ENCODE results near the gene RASA4. TPM values are rescaled to one million over a fixed set of nuclear protein-coding genes. Genes with fewer than 3 reads are reported as not detected.

RASA4 gene
- total RNA-seq, result 2.1 and 3.4 TPM in 2 replicates

DNA sequence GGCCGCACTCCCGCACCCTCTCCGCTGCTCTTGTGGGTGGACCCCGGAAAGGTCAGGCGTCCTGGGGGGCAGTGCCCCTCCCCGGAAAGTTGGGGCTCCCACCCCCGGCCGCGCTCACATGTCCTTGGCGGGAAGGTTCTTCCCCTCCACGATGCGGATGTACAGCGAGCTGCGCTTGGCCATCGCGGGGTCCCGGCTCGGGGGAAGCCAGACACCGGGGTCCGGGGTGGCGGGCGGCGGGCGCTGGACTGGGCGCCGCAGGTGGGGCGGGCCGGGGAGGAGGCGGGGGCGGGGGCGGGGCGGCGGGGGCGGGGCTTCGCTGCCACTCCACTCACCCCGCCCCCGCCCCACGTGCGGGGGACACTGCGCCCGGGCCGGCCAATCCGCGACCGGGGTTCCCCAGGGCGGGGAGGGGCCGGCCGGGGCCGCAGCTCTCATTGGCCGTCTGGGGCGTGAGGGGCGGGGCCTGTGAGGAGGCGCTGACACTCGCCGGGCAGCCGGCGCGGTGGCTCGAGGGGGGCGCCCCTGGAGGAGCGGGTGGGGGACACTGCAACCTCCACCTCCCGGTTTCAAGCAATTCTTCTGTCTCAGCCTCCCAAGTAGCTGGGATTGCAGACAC, at the start of gene RASA4:
TSS of gene RASA4 (minus strand) at position 250 of the 619 bp plus-strand sequence. CDS start at position 183, 67 bp downstream.

DNA sequence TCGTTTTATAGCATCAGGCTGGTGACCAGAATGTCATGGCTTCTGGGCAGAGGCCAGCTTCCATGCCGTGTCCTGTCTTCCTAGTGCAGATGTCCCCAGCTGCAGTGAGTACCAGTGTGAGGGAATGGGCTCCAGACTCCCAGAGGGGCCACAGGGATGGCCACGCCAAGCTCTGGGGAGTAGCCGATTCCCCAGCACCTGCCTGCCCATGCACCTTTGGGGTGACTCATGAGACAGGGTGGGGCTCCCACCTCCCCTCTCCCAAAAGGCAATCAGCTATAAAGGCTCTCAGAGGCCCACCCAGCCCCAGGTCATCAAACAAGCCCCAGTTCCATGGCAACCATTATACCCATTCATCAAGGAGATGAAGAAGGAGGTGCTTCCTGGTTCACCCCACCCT, 33.4 kb upstream of the RASA4 start, which contains the start of gene SPDYE2B:
TSS of gene SPDYE2B (plus strand) at position 396 of the 400 bp plus-strand sequence. CDS start 2,030 bp downstream, outside the sequence.

GRCh38 chr7:102642691-102643090, 26.1 kb upstream of the RASA4 start, which contains the start of gene UPK3BL1:
UPK3BL1 (minus strand) TSS chr7:102642791; CDS start chr7:102642741, 50 bp downstream.

DNA sequence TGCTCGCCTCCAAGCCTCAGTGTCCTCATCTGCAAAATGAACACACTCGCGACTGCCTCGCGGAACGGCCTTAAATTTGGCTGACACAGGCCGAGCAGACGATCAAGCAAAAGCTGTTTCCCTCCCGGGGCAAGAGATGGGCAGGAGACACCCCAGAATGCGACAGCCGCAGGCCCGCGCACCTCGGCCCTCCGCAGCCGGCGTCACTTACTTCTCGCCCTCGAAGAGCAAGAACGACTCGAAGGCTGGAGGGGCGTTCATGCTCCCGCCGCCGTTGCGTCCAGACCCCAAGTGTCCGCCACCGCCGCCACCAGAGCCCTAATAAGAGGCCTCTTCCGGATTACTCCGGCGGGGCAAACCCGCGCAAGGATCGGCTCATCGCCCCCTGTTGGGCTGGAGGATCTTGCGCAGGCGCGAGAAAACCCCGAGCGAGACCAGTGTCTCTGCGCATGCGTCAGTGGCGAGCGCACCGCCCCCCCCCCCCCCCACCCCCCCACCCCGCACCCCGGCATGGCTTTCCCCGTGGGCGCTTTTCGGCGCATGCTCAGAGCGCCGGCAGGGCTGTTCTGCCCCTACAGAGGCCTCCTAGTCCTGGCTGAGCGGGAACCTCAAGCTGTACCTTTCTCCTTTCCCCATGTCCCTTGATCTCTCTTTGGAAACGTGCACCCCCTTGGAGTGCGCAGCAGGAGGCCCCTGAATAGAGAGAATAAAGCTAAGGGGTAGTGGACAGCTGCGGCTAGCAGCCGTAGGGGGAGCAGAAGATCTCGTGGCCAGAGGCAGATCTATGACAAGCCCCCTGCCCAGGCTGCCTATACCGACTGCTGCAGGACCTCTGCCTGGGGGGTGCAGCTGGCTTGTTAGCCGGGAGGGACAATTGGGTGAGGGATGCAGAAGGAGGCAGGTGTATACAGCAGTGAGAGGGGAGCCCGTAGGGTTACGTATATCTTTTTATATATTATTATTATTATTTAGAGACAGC, 44.0 kb downstream of the RASA4 start, which contains the start of gene POLR2J3:
TSS of gene POLR2J3 (minus strand) at position 323 of the 979 bp plus-strand sequence. CDS start at position 261, 62 bp downstream.

DNA sequence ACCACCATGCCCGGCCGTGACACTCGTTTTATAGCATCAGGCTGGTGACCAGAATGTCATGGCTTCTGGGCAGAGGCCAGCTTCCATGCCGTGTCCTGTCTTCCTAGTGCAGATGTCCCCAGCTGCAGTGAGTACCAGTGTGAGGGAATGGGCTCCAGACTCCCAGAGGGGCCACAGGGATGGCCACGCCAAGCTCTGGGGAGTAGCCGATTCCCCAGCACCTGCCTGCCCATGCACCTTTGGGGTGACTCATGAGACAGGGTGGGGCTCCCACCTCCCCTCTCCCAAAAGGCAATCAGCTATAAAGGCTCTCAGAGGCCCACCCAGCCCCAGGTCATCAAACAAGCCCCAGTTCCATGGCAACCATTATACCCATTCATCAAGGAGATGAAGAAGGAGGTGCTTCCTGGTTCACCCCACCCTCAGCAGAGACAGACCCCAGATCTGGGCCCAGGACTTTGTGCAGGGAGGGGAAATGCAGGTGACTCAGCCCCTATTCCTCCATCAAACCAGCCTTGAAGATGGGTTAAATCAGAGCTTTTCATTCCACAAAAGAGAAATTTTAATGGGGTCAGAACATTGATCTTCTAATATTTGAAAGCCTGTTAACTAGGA, 65.6 kb downstream of the RASA4 start, which contains the start of gene SPDYE2:
TSS of gene SPDYE2 (plus strand) at position 419 of the 615 bp plus-strand sequence. CDS start 2,030 bp downstream, outside the sequence.

GRCh38 chr7:102543596-102543995, 73.0 kb downstream of the RASA4 start, which contains the start of gene UPK3BL2:
UPK3BL2 (minus strand) TSS chr7:102543696; CDS start chr7:102543636, 60 bp downstream.

Other genes starting within 250 kb of the RASA4 start
- gene PRKRIP1, start 220.4 kb downstream of the RASA4 start, total RNA-seq, result 19.0 and 20.2 TPM in 2 replicates
- gene ORAI2, start 183.2 kb downstream of the RASA4 start, total RNA-seq, result 71.9 and 106 TPM in 2 replicates
- 12.3 and 15.7 TPM in 2 replicates for gene ALKBH4, start 151.9 kb downstream of the RASA4 start, total RNA-seq
- gene LRWD1, start 151.8 kb downstream of the RASA4 start, total RNA-seq, result 21.1 and 26.9 TPM in 2 replicates
- 16.0 and 16.1 TPM in 2 replicates for gene POLR2J, start 137.8 kb downstream of the RASA4 start, total RNA-seq
- gene RASA4B, start 99.0 kb downstream of the RASA4 start, total RNA-seq, result 0.59 and 2.5 TPM in 2 replicates
- 0.89 and 1.9 TPM in 2 replicates for gene UPK3BL2, start 73.1 kb downstream of the RASA4 start, total RNA-seq
- gene SPDYE2, start 65.5 kb downstream of the RASA4 start, total RNA-seq, result not detected in 2 replicates
- gene POLR2J3, start 44.2 kb downstream of the RASA4 start, total RNA-seq, result 18.4 and 21.8 TPM in 2 replicates
- gene UPK3BL1, start 26.0 kb upstream of the RASA4 start, total RNA-seq, result 1.8 and 11.1 TPM in 2 replicates
- not detected in 2 replicates for gene SPDYE2B, start 33.6 kb upstream of the RASA4 start, total RNA-seq
- gene POLR2J2, start 54.9 kb upstream of the RASA4 start, total RNA-seq, result 2.3 and 2.7 TPM in 2 replicates
- gene FAM185A, start 132.2 kb upstream of the RASA4 start, total RNA-seq, result 8.6 and 10.1 TPM in 2 replicates

All from smooth muscle cell of the umbilical artery (primary cell).